Urothelium cell line (cell line): ENCODE data around the gene TNFRSF4.
A peak's percentile ranks its signal among the peaks of the same experiment; 100 is the strongest.

Source experiments
- DNase-seq: peaks from one replicate; pipeline ENCODE4 v3.0.0; 2011; ENCODE audit warnings: low spot score, mixed read lengths
- FAIRE-seq: peaks from 2 replicates; lab custom pipeline; 2011; peaks lifted over from hg19 to GRCh38; lab: Jason Lieb, UNC

Gene TNFRSF4

DNA sequence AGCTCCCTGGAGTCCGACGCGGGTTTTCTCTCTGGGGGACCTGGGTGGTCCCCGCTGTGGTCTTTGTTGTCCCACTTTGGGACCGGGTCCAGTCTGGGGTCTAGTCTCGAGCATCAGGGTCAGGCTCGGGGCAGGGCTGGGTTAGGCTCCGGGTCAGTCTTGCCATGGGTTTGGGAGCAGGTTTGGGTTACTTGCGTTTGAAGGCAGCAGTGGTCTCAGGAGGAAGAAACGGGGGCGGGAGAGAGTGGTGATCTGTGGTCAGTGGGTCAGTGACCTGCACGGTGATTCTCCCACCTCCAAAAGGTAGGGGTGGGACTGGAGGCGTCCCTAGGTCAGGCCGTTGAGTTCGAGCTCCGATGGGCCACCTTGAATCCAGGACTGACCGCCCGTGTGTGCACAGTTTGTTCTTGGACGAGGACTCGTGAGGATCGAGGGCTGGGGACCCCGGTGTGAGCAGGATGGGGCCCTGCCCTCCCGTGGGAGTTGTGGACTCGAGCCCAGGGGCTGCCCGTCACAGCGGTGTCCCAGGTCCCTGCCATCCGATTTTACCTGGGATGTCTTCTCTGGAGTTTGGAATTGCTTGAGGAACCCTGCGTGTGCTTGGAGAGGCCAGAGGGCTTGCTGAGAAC is 20.3 kb upstream of the TNFRSF4 start:
- DNase-seq, result no peak
- no peak for FAIRE-seq

DNA sequence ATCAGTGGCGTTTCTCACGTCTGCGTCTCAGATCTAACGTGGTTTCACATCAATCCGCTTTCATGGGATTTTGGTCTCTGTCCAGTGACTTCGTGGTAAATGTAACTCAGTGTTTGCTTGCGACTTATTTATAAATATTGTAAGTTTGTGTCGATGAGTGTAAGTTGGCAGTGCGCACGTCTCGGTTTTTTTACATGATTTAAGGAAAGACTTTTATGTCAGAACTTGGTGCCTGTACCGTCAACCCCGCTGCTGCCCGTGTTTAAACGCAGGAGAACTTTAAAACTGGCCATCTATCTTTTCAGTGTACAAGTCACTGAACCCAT is 19.6 kb upstream of the TNFRSF4 start:
- DNase-seq (no peak), FAIRE-seq (no peak)

- FAIRE-seq (no peak), DNase-seq (no peak)
Observed at GRCh38 chr1:1232796-1233566, 19.0 kb upstream of the TNFRSF4 start.

DNA sequence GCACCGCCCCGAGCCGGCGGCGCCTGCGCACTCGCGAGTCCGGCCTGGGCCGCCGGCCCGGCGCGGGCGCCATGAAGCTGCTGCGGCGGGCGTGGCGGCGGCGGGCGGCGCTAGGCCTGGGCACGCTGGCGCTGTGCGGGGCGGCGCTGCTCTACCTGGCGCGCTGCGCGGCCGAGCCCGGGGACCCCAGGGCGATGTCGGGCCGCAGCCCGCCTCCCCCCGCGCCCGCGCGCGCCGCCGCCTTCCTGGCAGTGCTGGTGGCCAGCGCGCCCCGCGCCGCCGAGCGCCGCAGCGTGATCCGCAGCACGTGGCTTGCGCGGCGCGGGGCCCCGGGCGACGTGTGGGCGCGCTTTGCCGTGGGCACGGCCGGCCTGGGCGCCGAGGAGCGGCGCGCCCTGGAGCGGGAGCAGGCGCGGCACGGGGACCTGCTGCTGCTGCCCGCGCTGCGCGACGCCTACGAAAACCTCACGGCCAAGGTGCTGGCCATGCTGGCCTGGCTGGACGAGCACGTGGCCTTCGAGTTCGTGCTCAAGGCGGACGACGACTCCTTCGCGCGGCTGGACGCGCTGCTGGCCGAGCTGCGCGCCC is 18.3 kb upstream of the TNFRSF4 start, which contains the start of gene B3GALT6:
TSS of gene B3GALT6 (plus strand) at position 30 of the 588 bp plus-strand sequence. CDS start at position 72, 42 bp downstream.
- DNase-seq, result no peak
- FAIRE-seq, result no peak

GRCh38 chr1:1231400-1232207 is 17.7 kb upstream of the TNFRSF4 start, which contains the start of gene SDF4:
TSS of gene SDF4 (minus strand) at chr1:1232001. CDS start at chr1:1228772, 3,229 bp downstream.
- DNase-seq, result peak; percentile 98

DNA sequence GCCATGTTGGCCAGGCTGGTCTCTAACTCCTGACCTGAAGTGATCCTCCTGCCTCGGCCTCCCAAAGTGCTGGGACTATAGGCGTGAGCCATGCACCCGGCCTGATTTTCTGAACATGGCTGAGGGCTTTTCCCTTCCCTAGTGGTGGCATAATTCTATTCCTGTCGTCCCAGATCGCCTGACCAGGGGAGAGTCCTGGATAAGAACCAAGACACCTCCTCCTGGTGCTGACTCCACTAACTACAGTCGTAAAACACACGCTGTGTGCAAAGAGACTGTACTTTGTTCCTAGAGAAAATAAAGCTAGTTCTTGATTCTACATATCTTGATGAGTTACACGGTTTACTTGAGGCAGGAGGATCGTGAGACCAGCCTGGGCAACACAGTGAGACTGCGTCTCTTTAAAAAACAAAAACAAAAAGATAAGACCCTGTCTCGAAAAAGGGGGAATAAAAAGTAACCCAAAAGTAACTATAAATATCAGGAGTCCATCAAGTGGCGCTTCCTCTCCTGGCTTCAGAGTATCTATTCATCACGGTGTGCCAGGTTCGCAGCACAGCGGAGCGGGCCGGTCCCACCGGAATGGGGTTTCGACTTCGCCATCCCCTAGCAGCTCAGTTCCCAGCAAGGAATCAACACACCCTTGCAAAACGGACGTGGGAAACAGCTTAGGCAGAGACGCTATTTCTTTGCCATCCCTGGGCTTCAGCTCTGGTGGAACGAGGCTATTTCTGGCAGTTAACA is 16.9 kb upstream of the TNFRSF4 start:
- no peak for FAIRE-seq

More at GRCh38 chr1:1231400-1232207, 17.7 kb upstream of the TNFRSF4 start, which contains the start of gene SDF4:
- FAIRE-seq, result peak; percentile 77

DNA sequence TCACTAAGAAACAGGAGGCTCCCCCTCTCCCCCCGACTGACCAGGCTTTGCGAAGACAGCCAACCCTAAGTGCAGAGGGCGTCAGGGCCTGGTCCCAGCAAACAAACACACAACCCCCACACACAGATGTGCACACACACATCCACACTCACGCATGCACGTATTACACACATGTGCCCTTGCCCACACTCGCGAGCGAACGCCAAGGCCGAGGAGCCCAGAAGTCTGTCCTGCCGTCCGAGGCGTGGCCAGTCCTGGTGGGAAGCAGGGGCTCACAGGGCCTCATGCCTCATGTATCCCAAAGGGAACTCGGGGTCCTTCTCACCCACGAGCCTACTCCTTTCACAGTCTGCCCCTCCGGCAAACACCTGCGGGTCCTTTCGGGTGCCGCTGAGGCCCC is 15.8 kb upstream of the TNFRSF4 start:
- FAIRE-seq (peak; percentile 59), DNase-seq (no peak)

More for the DNA sequence above, 16.9 kb upstream of the TNFRSF4 start:
- no peak for DNase-seq

GRCh38 chr1:1228596-1229321 is 14.8 kb upstream of the TNFRSF4 start:
- DNase-seq, result no peak
- no peak for FAIRE-seq

- FAIRE-seq (no peak), DNase-seq (no peak)
Observed at GRCh38 chr1:1228187-1228586, 14.2 kb upstream of the TNFRSF4 start.

GRCh38 chr1:1227386-1227785 is 13.4 kb upstream of the TNFRSF4 start:
- no peak for FAIRE-seq
- DNase-seq, result no peak

DNA sequence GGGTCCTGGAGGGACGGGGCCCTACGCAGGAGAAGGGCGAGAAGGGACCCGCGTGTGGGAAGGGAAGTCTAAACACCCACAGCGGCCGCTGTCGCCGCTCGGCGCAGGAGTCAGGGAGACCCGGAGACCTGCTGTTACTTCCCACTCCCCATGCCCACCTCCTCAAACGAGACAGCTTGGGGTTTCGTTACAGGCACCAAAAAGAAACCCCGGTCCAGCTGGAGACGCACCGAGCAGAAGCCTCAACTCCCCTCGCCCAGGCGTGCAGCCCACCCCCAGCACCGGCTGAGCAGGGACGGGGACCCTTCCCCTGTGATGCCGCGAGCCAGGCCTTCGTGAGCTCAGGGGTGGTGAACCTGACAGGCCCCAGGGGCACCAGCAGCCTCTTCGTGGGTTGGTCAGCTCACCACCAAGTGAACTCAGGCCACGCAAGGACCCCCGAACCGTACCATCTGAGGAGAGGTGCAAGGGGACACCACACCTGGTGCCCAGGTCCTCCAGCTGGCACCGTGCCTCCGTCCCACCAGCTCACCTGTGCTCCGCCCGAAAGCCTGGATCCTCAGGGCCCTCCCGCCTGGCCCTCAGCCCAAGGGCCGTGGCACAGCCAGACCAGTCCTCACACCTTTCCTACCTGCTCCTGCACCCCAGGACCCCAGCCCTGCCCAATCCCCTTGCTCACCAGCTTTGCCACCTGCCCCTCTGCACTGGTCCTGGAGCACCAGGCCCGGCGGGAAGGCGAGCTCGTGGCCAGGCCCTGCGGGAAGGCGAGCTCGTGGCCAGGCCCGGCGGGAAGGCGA is 12.8 kb upstream of the TNFRSF4 start:
- FAIRE-seq (no peak), DNase-seq (no peak)

- no peak for FAIRE-seq
Observed at GRCh38 chr1:1225913-1226312, 12.0 kb upstream of the TNFRSF4 start.

GRCh38 chr1:1225238-1225845 is 11.4 kb upstream of the TNFRSF4 start:
- DNase-seq (no peak), FAIRE-seq (no peak)

More at GRCh38 chr1:1225913-1226312, 12.0 kb upstream of the TNFRSF4 start:
- no peak for DNase-seq

DNA sequence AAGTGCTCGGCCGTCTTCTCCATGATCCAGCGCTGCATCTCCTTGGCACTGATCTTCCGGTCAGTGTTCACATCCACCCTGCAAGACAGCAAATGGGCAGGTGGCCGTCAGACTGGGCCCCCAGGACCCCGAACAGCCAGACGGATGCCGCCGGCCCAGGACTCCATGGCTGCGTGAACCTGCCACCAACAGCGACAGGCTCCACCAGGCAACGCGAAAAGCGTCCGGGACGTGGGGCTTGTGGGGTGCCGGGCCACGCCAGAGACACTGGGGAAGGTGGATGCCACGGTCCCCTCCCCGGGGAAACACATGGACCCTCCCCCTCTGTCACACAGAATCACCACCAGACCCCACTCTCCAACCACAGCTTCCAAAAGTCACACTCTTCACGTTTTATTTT is 9.9 kb upstream of the TNFRSF4 start:
- FAIRE-seq, result no peak
- no peak for DNase-seq

GRCh38 chr1:1223321-1223720 is 9.4 kb upstream of the TNFRSF4 start:
- DNase-seq (no peak), FAIRE-seq (no peak)

- DNase-seq (no peak), FAIRE-seq (peak; percentile 82)
Observed at GRCh38 chr1:1222575-1223225, 8.7 kb upstream of the TNFRSF4 start.

GRCh38 chr1:1221887-1222574 is 8.1 kb upstream of the TNFRSF4 start:
- FAIRE-seq (no peak), DNase-seq (no peak)
